GM19238 (cell line): Measurements from ENCODE around the gene DENND4C.
"Not testable (repeated sequence)": the region's sequence is repeated elsewhere in the genome, so short reads cannot be mapped to it uniquely, and the experiment has no call there.

Experiments
- DNase-seq: peaks from one replicate; pipeline ENCODE4 v3.0.0; 2011; ENCODE audit warnings: low spot score; ENCODE audit not compliant: insufficient read length

Gene DENND4C

GRCh38 chr9:19371942-19372341 lies 141.4 kb downstream of the DENND4C start:
- DNase-seq = no peak

DNA sequence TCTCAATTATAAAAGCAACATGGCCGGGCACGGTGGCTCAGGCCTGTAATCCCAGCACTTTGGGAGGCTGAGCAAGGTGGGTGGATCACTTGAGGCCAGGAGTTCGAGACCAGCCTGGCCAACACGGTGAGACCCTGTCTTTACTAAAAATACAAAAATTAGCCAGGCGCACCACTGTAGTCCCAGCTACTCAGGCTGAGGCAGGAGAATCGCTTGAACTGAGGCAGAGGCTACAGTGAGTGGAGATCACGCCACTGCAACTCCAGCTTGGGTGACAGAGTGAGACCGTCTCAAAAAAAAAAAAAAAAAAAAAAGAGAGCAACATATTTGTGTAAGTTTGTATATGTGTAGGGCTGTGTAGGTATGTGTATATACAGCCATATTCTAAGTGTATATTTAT lies 142.1 kb downstream of the DENND4C start:
- DNase-seq = no peak

- DNase-seq = no peak
Measured at GRCh38 chr9:19373527-19373926, 143.0 kb downstream of the DENND4C start.

- DNase-seq = no peak
Measured at GRCh38 chr9:19375538-19375937, 145.0 kb downstream of the DENND4C start.

DNA sequence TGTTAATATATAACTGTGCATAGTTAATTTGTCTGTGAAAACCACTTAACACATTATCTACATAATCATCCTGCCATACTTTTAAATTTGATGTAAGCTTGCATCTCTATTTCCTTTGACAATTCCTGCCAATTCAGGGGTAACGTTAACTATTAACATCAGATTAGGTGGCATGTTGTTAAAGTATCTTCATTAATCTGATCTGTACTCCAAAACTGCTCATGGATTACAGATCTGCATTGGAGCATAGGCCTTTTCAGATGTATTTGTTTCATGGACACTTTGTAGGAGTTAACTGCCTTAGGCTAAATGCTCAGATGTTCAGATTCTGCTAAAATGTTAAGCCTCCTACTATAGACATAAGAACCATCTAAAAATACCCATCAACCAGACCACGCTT lies 146.4 kb downstream of the DENND4C start:
- no peak for DNase-seq

GRCh38 chr9:19378164-19378563 lies 147.7 kb downstream of the DENND4C start:
- DNase-seq = no peak

DNA sequence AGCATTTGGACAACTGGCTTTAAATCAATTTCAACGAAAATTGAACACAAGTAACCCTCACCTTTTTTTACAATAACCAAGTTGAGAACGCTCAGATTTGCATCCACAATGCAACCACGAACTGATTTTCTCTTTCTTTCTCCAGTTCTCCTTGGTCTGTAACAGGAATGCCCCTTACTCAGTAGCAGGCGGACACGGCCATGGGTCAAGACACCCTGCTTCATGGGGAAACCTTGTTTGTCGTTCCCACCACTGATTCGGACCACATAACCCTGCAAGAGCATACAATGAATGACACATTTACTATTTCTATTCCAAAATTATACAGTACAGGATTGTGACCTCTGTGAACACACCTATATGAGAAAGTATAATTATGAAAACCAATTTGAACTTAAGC lies 148.2 kb downstream of the DENND4C start:
- DNase-seq = no peak

GRCh38 chr9:19379283-19379682 lies 148.8 kb downstream of the DENND4C start:
- no peak for DNase-seq

GRCh38 chr9:19379697-19380046 lies 149.2 kb downstream of the DENND4C start:
- DNase-seq = peak; percentile 8

DNA sequence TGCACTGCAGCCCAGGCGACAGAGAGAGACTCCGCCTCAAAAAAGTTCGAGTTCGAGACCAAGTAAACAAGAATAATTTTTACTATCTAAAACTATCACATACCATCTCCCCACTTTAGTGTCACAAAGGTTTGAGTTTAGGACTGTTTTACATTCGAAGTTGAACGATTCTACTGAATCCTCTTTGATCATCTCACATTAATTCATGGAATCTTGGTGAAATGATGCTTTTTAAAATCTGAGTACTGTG lies 150.3 kb downstream of the DENND4C start:
- DNase-seq = no peak

GRCh38 chr9:19381656-19382055 lies 151.2 kb downstream of the DENND4C start:
- DNase-seq = no peak

- not testable (repeated sequence) for DNase-seq
Measured at GRCh38 chr9:19385212-19385611, 154.7 kb downstream of the DENND4C start.

GRCh38 chr9:19385786-19386501 lies 155.5 kb downstream of the DENND4C start:
- no peak for DNase-seq

DNA sequence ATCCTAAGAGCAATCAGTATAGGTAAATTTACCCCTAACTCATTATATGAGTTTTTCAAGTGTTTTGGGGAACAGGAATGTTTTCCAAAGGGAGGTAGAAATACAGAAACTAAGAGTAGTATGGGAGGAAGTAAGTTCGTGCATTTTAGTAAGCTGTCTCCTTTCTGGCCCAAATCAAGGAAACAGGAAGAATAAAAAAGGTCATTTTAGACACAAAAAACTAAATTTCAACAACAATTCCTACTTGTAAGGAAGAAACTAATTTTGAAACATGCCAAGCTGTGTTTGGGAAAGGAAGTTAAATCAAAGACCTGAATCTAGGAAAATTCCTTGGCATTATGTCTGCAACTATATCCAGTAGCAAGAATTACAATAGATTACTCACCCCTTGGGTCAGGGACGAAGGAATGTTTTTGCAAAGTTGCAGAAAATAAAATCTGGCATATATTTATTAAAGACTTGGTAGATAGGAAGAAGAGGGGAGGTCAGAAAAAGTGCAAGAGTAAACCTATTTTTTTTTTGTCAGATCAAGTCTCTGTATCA lies 156.1 kb downstream of the DENND4C start:
- DNase-seq = no peak

GRCh38 chr9:19387317-19387716 lies 156.8 kb downstream of the DENND4C start:
- DNase-seq = no peak

GRCh38 chr9:19389539-19389938 lies 159.0 kb downstream of the DENND4C start:
- not testable (repeated sequence) for DNase-seq

DNA sequence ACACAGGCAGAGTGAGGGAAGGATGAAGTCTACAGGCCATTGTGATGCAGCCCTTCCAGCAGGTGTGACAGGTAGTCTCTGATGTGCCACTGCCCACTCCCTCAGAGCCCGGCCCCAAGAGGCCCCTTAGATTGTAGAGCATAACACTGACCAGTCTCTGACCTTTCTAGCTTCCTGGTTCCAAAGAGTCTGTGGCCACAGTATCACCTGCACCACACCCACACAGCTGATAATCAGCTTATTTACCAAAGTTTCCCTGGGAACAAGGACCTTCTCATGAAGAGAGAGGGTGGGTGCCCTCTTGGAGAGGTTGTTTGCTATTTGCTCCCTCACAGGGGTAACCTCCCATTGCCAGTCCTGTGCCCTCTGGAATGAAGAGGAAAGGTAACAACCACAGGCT lies 167.4 kb downstream of the DENND4C start:
- no peak for DNase-seq

DNA sequence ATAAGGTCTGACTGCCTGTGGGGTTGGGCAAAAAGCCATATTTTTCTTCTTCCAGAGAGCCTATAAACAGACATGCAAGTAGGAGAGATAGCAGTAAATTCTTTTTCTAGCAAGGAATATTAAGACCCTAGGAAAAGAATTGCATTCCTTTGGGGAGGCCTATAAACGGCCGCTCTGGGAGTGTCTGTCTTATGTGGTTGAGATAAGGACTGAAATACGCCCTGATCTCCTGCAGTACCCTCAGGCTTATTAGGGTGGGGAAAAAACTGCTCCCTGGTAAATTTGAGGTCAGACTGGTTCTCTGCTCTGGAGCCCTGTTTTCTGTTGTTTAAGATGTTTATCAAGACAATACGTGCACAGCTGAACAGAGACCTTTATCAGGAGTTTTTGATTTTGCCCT lies 172.7 kb downstream of the DENND4C start:
- DNase-seq = not testable (repeated sequence)

- no peak for DNase-seq
Measured at GRCh38 chr9:19404283-19405075, 174.0 kb downstream of the DENND4C start.

- no peak for DNase-seq
Measured at GRCh38 chr9:19405771-19406170, 175.3 kb downstream of the DENND4C start.

GRCh38 chr9:19408316-19408692 lies 177.8 kb downstream of the DENND4C start:
- DNase-seq = no peak

GRCh38 chr9:19408693-19409400 lies 178.4 kb downstream of the DENND4C start, which contains the start of gene ACER2:
Gene ACER2, plus strand, starts transcription at chr9:19409009. Its CDS starts 76 bp downstream, at chr9:19409085.
- peak; percentile 82 for DNase-seq
